ENCODE results near the gene TIAM2. TPM values are rescaled to one million over a fixed set of nuclear protein-coding genes. Genes with fewer than 3 reads are reported as not detected.

TIAM2 gene
- total RNA-seq, 6 donors from 2014 or later: 5.6 to 25.1 (median 7.7) TPM

- Histone ChIP-seq H3K4me3 (no peak overlapping the region), H3K36me3 (no peaks in the 10 kb centered on the region), H3K27ac (no peak overlapping the region), H3K9me3 (no peaks in the 10 kb centered on the region), H3K27me3 (no peaks in the 10 kb centered on the region), H3K4me1 (no peaks in the 10 kb centered on the region)
- DNase-seq (no peak), ATAC-seq (ENCODE audit: low FRiP score in 2 of 2) (no peak)
- 69 to 80% methylated on average over 4 of the region's 4 CpGs for WGBS, 2 donors
- no peak for TF ChIP-seq POLR2AphosphoS5 (IDR thresholded peaks at IDR 0.05)
- no peak for TF ChIP-seq EP300 (IDR thresholded peaks at IDR 0.05)
- no peak for TF ChIP-seq CTCF (IDR thresholded peaks at IDR 0.05)
- TF ChIP-seq POLR2A (IDR thresholded peaks at IDR 0.05): no peak
These were observed 126.2 kb downstream of the TIAM2 start for GRCh38 chr6:155121294-155121693.

- no peak overlapping the region for H3K27ac ChIP-seq
- H3K9me3 ChIP-seq: no peaks in the 10 kb centered on the region
- TF ChIP-seq POLR2A (IDR thresholded peaks at IDR 0.05): no peak
- no peak for TF ChIP-seq EP300 (IDR thresholded peaks at IDR 0.05)
- TF ChIP-seq CTCF (IDR thresholded peaks at IDR 0.05): no peak
- no peak for TF ChIP-seq POLR2AphosphoS5 (IDR thresholded peaks at IDR 0.05)
- DNase-seq (peak in 1 of 2 donors; percentile 24), ATAC-seq (ENCODE audit: low FRiP score in 2 of 2) (peak in 1 of 2 donors; percentile 26)
- H3K4me1 ChIP-seq: no peaks in the 10 kb centered on the region
- 36 to 58% methylated on average over 11 of the region's 11 CpGs for WGBS, 2 donors
- H3K27me3 ChIP-seq: no peaks in the 10 kb centered on the region
- H3K4me3 ChIP-seq: no peak overlapping the region
- H3K36me3 ChIP-seq: no peaks in the 10 kb centered on the region
These were observed 126.6 kb downstream of the TIAM2 start for GRCh38 chr6:155121699-155122098.

GRCh38 chr6:155122199-155122950 lies 127.3 kb downstream of the TIAM2 start:
- no peak overlapping the region for H3K27ac ChIP-seq
- ATAC-seq (ENCODE audit: low FRiP score in 2 of 2) (no peak), DNase-seq (no peak)
- no peaks in the 10 kb centered on the region for H3K9me3 ChIP-seq
- WGBS, 2 donors: 87 to 91% methylated on average over 6 of the region's 6 CpGs
- H3K36me3 ChIP-seq: no peaks in the 10 kb centered on the region
- H3K4me1 ChIP-seq: no peaks in the 10 kb centered on the region
- no peak overlapping the region for H3K4me3 ChIP-seq
- H3K27me3 ChIP-seq: no peaks in the 10 kb centered on the region
- TF ChIP-seq POLR2A (IDR thresholded peaks at IDR 0.05) (no peak), POLR2AphosphoS5 (IDR thresholded peaks at IDR 0.05) (no peak), CTCF (IDR thresholded peaks at IDR 0.05) (no peak), EP300 (IDR thresholded peaks at IDR 0.05) (no peak)

- Histone ChIP-seq H3K36me3 (no peaks in the 10 kb centered on the region), H3K27ac (no peak overlapping the region), H3K27me3 (no peaks in the 10 kb centered on the region), H3K4me1 (no peaks in the 10 kb centered on the region), H3K9me3 (no peaks in the 10 kb centered on the region), H3K4me3 (no peak overlapping the region)
- DNase-seq (no peak), ATAC-seq (ENCODE audit: low FRiP score in 2 of 2) (no peak)
- TF ChIP-seq CTCF (IDR thresholded peaks at IDR 0.05) (no peak), EP300 (IDR thresholded peaks at IDR 0.05) (no peak), POLR2A (IDR thresholded peaks at IDR 0.05) (no peak), POLR2AphosphoS5 (IDR thresholded peaks at IDR 0.05) (no peak)
- WGBS, 2 donors: 92 to 94% methylated on average over 11 of the region's 11 CpGs
These were observed 128.4 kb downstream of the TIAM2 start for GRCh38 chr6:155123520-155123919.

GRCh38 chr6:155125906-155126305 lies 130.8 kb downstream of the TIAM2 start:
- Histone ChIP-seq H3K9me3 (no peaks in the 10 kb centered on the region), H3K27ac (no peak overlapping the region), H3K4me3 (no peak overlapping the region), H3K4me1 (no peaks in the 10 kb centered on the region), H3K36me3 (no peaks in the 10 kb centered on the region), H3K27me3 (no peaks in the 10 kb centered on the region)
- WGBS, 2 donors: 53 to 62% methylated on average over 2 of the region's 2 CpGs
- no peak for TF ChIP-seq EP300 (IDR thresholded peaks at IDR 0.05)
- TF ChIP-seq POLR2AphosphoS5 (IDR thresholded peaks at IDR 0.05): no peak
- no peak for TF ChIP-seq CTCF (IDR thresholded peaks at IDR 0.05)
- ATAC-seq (ENCODE audit: low FRiP score in 2 of 2) (no peak), DNase-seq (no peak)

Measured in upper lobe of left lung (tissue), 6 donors.